SIG-M5 (cell line): Measurements from ENCODE around the gene ATP13A2.
"Not testable (repeated sequence)": the region's sequence is repeated elsewhere in the genome, so short reads cannot be mapped to it uniquely, and the experiment has no call there.

ENCODE experiments used
- DNase-seq: peaks from one replicate; lab custom pipeline; 2025; lab: John Stamatoyannopoulos, UW

Gene ATP13A2

DNA sequence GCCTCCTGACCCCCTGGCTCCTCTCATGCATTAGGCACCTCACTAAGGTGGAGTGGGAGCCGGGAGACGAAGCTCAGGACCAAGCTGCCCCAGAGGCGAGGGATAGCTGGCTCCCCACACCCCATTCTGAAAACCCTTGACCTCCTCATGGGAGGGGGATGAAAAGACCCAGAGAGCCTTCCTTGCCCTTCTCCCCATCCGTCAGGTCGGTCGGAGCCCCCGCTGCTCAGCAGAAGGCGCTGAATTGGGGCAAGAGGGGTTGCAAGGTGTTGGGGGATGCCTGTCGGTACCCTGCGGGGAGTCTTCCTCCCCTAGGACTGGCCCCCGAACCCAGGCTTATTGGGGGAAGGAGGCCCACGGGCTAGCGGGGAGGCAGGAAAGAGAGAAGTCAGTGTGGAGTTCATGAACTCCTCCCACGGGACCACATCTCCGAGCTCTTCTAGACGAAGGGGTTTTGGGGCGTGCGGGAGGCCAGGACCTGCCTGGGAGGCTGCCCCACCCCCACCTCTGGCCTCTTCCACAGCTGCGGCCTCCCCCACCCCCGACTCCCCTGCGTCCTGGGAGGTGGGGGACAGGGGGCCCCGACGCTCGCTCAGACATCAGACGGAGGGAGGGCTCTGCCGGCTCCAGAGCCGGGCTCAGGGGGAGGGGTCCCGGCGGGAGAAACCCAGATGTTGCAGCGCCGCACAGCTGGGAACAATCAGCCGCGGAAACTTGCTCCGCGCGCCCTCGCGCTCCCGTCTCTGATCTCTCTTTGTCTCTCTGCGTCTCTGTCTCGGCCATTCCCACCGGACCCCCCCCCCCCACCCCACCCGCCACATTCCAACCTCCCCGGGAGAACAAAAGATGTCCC lies 32.0 kb downstream of the ATP13A2 start:
- DNase-seq = no peak

- DNase-seq = no peak
Observed at GRCh38 chr1:16978567-16979474, 32.9 kb downstream of the ATP13A2 start.

- no peak for DNase-seq
Observed at GRCh38 chr1:16978139-16978538, 33.6 kb downstream of the ATP13A2 start.

DNA sequence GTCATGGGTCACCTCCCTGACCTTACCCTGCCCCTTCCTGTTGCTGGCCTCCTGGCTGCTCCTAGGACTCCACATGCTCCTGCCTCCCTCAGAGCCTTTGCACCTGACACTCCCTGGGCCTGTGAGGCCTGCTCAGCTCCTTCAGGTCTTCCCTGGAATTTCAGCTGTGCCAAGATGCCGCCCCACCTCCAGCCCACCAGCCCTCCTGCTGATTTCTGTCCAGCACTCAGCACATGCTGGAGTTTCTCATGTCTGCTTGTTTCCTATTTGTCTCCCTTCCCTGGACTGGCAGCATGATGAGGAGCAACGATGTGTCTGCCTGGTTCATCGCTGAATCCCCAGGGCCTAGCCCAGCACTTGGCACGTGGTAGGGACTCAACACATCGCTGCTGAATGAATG lies 34.4 kb downstream of the ATP13A2 start:
- DNase-seq = no peak

DNA sequence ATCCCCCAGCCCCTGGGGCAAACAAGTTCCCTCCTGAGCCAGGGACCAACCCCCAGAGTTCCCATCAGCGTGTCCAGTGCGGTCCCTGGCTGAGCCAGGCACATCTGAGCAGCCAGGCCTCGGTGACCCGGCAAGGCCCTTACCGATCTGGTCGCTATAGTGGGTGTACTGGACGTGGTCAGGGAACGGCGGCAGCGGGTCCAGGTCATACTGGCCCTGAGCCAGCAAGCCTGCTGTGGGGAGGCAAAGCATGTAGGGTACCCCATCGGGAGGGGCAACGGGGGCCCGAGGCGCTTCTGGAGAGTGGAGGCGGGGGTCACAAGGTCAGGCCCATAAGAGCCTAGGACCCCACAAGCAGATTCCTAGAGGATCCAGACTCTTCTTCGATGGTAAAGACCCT lies 34.8 kb downstream of the ATP13A2 start:
- no peak for DNase-seq

DNA sequence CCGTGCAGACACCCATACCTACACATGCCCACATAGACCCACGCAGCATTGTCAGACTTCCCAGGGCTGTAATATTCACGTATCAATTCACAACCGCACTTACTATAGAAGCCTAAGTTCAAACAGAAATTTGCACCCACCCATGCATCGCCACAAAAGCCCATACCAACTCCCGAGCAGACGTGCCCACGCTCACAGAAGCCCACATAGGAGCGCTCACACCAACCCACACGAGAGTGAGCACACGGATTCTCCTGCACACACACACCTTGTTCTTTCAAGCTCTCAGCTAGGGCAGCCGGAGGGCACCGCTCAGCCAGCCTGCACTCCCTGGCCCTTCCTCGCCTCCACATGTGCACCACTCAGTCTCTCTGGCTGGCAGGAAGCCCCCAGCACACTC lies 35.9 kb downstream of the ATP13A2 start:
- DNase-seq = no peak

GRCh38 chr1:16975211-16975610 lies 36.5 kb downstream of the ATP13A2 start:
- DNase-seq = no peak

GRCh38 chr1:16973215-16973614 lies 38.5 kb downstream of the ATP13A2 start:
- no peak for DNase-seq

- DNase-seq = no peak
Observed at GRCh38 chr1:16972189-16972895, 39.4 kb downstream of the ATP13A2 start.

DNA sequence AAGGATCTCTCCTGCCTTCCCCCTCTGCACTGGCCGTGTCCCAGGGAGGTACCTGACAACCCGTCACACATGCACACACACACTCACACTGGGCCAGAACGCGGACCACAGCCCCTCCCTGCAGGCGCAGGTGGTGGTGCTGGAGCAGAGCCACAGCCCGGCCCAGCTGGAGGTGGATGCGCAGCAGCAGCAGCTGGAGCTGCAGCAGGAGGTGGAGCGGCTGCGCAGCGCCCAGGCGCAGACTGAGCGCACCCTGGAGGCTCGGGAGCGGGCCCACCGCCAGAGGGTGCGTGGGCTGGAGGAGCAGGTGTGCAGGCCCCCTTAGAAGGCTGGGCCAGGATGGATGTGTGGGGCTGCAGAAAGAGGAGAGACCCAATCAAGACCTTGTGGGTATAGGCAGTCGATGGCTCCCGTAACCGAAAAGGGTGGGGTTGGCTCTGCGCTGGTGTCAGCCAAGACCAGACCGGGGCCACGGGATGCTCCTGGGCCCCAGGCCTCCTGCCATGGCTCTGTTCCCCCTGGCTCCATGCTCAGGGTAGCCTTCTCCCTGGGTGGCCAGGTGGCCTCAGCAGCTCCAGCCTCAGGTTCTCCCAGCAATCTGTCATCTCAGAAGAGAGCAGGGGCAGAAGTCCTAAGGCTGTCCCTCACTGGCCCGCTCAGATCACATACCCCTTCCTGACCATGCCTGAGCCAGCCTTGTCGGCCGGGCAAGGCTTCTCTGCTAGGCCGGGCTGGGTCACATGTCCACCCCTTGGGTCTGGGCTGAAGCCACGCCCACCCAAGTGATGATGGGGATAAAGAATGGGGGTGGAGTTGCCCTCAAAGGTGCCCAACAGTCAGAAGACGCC lies 40.2 kb downstream of the ATP13A2 start:
- DNase-seq = no peak

GRCh38 chr1:16970132-16970910 lies 41.4 kb downstream of the ATP13A2 start:
- no peak for DNase-seq

GRCh38 chr1:16969651-16970050 lies 42.1 kb downstream of the ATP13A2 start:
- no peak for DNase-seq

- no peak for DNase-seq
Observed at GRCh38 chr1:16969057-16969611, 42.6 kb downstream of the ATP13A2 start.

DNA sequence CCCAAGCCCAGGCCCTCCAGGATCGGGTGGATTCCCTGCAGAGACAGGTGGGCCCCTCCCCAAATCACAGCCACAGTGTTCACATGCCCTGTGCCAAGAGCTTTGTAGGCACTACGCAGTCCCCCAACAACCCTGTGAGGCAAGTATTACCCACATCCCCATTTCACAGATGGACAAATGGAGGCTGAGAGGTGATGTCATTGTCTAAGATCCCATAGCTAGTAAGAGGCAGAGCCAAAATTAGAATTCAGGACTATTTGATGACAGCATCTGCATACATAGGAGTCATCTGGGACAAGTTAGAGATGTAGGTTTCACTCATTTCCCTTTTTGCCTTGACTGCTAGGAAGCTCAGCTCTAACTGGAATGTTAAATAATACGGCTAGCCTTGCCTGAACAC lies 43.4 kb downstream of the ATP13A2 start:
- no peak for DNase-seq

- DNase-seq = no peak
Observed at GRCh38 chr1:16967962-16968361, 43.8 kb downstream of the ATP13A2 start.

- DNase-seq = no peak
Observed at GRCh38 chr1:16967095-16967575, 44.6 kb downstream of the ATP13A2 start.

- no peak for DNase-seq
Observed at GRCh38 chr1:16966282-16966681, 45.4 kb downstream of the ATP13A2 start.

GRCh38 chr1:16965486-16966067 lies 46.2 kb downstream of the ATP13A2 start:
- DNase-seq = no peak

DNA sequence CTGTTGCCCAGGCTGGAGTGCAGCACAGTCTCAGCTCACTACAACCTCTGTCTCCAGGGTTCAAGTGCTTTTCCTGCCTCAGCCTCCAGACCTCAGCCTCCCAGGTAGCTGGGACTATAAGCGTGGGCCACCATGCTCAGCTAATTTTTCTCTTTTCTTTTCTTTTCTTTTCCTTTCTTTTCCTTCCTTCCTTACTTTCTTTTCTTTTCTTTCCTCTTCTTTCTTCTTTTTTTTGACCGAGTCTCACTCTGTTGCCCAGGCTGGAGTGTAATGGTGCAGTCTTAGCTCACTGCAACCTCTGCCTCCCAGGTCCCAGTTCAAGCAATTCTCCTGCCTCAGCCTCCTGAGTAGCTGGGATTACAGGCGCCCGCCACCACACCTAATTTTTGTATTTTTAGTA lies 47.6 kb downstream of the ATP13A2 start:
- DNase-seq = not testable (repeated sequence)
